ENCODE results near the gene CNTNAP2. TPM values are rescaled to one million over a fixed set of nuclear protein-coding genes. Genes with fewer than 3 reads are reported as not detected.
A peak's percentile ranks its signal among the peaks of the same experiment; 100 is the strongest.

Gene CNTNAP2
- total and polyA plus RNA-seq, 8 donors = 0.94 to 42.5 (median 38.6) TPM

GRCh38 chr7:147015999-147016398, 899.4 kb downstream of the CNTNAP2 start:
- H3K9me3 ChIP-seq = no peaks in the 10 kb centered on the region
- H3K36me3 ChIP-seq = no peaks in the 10 kb centered on the region
- ATAC-seq (no peak), DNase-seq (no peak)
- no peaks in the 10 kb centered on the region for H3K4me1 ChIP-seq
- no peak overlapping the region for H3K27ac ChIP-seq
- H3K27me3 ChIP-seq = no peaks in the 10 kb centered on the region
- no peak for TF ChIP-seq CTCF (IDR thresholded peaks at IDR 0.05)
- intact Hi-C loops (cut with DNase I) = no loop called here
- H3K4me3 ChIP-seq = no peak overlapping the region

DNA sequence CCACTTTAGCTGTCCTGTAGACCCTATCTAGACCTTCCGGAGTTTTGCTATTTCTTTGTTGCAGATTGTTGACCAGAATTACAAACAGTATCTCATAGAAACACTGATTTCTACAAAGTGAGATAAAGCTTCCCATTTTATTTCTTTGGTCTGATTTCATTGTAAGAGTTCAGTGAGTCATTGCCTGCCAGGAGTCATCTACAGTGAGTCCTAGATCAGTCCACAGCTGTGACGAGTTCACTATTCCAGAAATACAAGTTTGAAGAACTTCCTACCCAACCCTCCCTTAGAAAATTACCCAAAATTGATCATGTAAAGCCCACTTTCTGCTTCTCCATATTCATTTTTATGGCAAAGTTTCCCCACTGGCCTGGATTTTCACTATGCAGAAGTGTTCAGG, 905.5 kb downstream of the CNTNAP2 start:
- H3K9me3 ChIP-seq = peaks cover 0 to 2% of the 10 kb centered on the region in 2 donors
- TF ChIP-seq CTCF (IDR thresholded peaks at IDR 0.05) = no peak
- DNase-seq = no peak
- intact Hi-C loops (cut with DNase I) = no loop called here
- H3K4me3 ChIP-seq = no peak overlapping the region
- no peaks in the 10 kb centered on the region for H3K4me1 ChIP-seq
- H3K27ac ChIP-seq = no peak overlapping the region
- no peaks in the 10 kb centered on the region for H3K36me3 ChIP-seq
- no peak for ATAC-seq
- no peaks in the 10 kb centered on the region for H3K27me3 ChIP-seq

- H3K27me3 ChIP-seq = no peaks in the 10 kb centered on the region
- DNase-seq = no peak
- TF ChIP-seq CTCF (IDR thresholded peaks at IDR 0.05) = no peak
- no peak overlapping the region for H3K27ac ChIP-seq
- H3K36me3 ChIP-seq = no peaks in the 10 kb centered on the region
- no peak overlapping the region for H3K4me3 ChIP-seq
- H3K9me3 ChIP-seq = peaks cover 0 to 2% of the 10 kb centered on the region in 2 donors
- intact Hi-C loops (cut with DNase I) = no loop called here
- H3K4me1 ChIP-seq = no peaks in the 10 kb centered on the region
- ATAC-seq = no peak
Observed at GRCh38 chr7:147023440-147023839, 906.8 kb downstream of the CNTNAP2 start.

GRCh38 chr7:147029953-147030352, 913.4 kb downstream of the CNTNAP2 start:
- H3K4me1 ChIP-seq = no peaks in the 10 kb centered on the region
- ATAC-seq = no peak
- DNase-seq = no peak
- H3K27me3 ChIP-seq = no peaks in the 10 kb centered on the region
- TF ChIP-seq CTCF (IDR thresholded peaks at IDR 0.05) = no peak
- intact Hi-C loops (cut with DNase I) = no loop called here
- no peaks in the 10 kb centered on the region for H3K36me3 ChIP-seq
- H3K4me3 ChIP-seq = no peak overlapping the region
- no peak overlapping the region for H3K27ac ChIP-seq
- H3K9me3 ChIP-seq = peaks cover 0 to 2% of the 10 kb centered on the region in 2 donors

DNA sequence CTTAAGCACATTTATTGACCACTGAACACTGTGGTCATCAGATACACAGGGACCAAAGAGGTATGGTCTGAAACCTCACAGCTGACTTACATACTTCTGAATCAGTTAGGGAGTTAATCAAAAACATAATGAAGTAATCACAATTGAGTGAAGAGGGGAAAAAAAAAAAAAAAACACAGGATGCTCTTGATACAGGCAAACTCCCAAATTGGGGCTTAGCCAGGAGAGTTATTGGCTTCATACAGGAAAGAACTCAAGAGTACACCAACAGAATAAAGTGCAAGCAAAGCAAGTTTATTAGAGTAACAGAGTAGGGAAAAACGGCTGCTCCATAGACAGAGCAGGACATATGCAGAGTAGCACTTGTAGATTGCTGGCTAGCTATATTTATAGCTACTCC, 917.0 kb downstream of the CNTNAP2 start:
- Histone ChIP-seq H3K27me3 (no peaks in the 10 kb centered on the region), H3K4me1 (no peaks in the 10 kb centered on the region)
- ATAC-seq = no peak

More for the DNA sequence above, 917.0 kb downstream of the CNTNAP2 start:
- H3K4me3 ChIP-seq = no peak overlapping the region
- H3K27ac ChIP-seq = no peak overlapping the region
- intact Hi-C loops (cut with DNase I) = no loop called here
- DNase-seq = peak in 2 of 4 donors; percentile 36 to 63
- no peak for TF ChIP-seq CTCF (IDR thresholded peaks at IDR 0.05)
- no peaks in the 10 kb centered on the region for H3K36me3 ChIP-seq
- peaks cover 0 to 2% of the 10 kb centered on the region in 2 donors for H3K9me3 ChIP-seq

Measured in left lung (tissue), 10 donors.